CD14-positive monocyte (primary cell): ENCODE results near the gene LASP1NB.
"Not testable (repeated sequence)": the region's sequence is repeated elsewhere in the genome, so short reads cannot be mapped to it uniquely, and the experiment has no call there.

Source experiments
- DNase-seq, 3 donors: peaks; one replicate each; pipeline ENCODE4 v3.0.0-alpha.2; 2011 to 2022
- H2AFZ ChIP-seq: 2 replicates; pipeline ENCODE4 v1.6.0; 2012; ENCODE audit warnings: mild to moderate bottlenecking, low read depth, low read length, inconsistent platforms; ENCODE audit not compliant: insufficient read depth, poor library complexity, severe bottlenecking
- H3K27ac ChIP-seq, 2 donors: 1 replicate in 1 of 2; 2 replicates in 1 of 2; pipeline ENCODE4 v1.5.1; 2012 to 2013; ENCODE audit warnings: low read length in 2 of 2, control low read depth in 1 of 2, inconsistent platforms in 1 of 2, low read depth in 1 of 2, mild to moderate bottlenecking in 1 of 2
- H3K27me3 ChIP-seq, 2 donors: one replicate each; pipeline versions ENCODE4 v1.6.0 to v1.6.1; 2011 to 2013; ENCODE audit warnings: low read length in 2 of 2; ENCODE audit not compliant: control insufficient read depth in 2 of 2, insufficient read depth in 2 of 2
- H3K36me3 ChIP-seq, 2 donors: replicated peaks in 1 of 2; 1 replicate in 1 of 2; 2 replicates in 1 of 2; pipeline versions ENCODE4 v1.5.1 to v1.6.1; 2012 to 2013; ENCODE audit warnings: low read length in 2 of 2, control low read depth in 1 of 2, inconsistent platforms in 1 of 2, mild to moderate bottlenecking in 1 of 2; ENCODE audit not compliant: insufficient read depth in 2 of 2, control insufficient read depth in 1 of 2
- H3K4me1 ChIP-seq, 2 donors: 1 replicate in 1 of 2; 2 replicates in 1 of 2; pipeline versions ENCODE4 v1.5.1 to v1.6.1; 2012 to 2013; ENCODE audit warnings: low read length in 2 of 2, control low read depth in 1 of 2, inconsistent platforms in 1 of 2, mild to moderate bottlenecking in 1 of 2, moderate library complexity in 1 of 2; ENCODE audit not compliant: insufficient read depth in 2 of 2, control insufficient read depth in 1 of 2
- H3K4me2 ChIP-seq: replicated peaks from 2 replicates; pipeline ENCODE3; 2012; ENCODE audit warnings: low read length, moderate library complexity, mild to moderate bottlenecking; ENCODE audit not compliant: poor library complexity, severe bottlenecking; ENCODE audit errors: extremely low read depth
- H3K4me3 ChIP-seq, 3 experiments: fragments of 200-600 bp in 1 of 3; sonication (generic) in 1 of 3; replicated peaks in 1 of 3; 1 replicate in 2 of 3; 2 replicates in 1 of 3; pipeline ENCODE4 v1.5.1; 2011 to 2013; ENCODE audit warnings: low read length in 3 of 3, mild to moderate bottlenecking in 3 of 3, control low read depth in 2 of 3, low read depth in 2 of 3, inconsistent platforms in 1 of 3, moderate library complexity in 1 of 3
- H3K79me2 ChIP-seq: 2 replicates; pipeline ENCODE4 v1.6.0; 2012; ENCODE audit warnings: mild to moderate bottlenecking, control low read depth, inconsistent platforms, low read length, moderate library complexity; ENCODE audit not compliant: insufficient read depth
- H3K9ac ChIP-seq: 2 replicates; pipeline ENCODE4 v1.6.0; 2017; ENCODE audit warnings: low read length, mild to moderate bottlenecking; ENCODE audit not compliant: insufficient read depth, poor library complexity, severe bottlenecking
- H3K9me3 ChIP-seq, 2 donors: replicated peaks in 1 of 2; 1 replicate in 1 of 2; 2 replicates in 1 of 2; pipeline versions ENCODE4 v1.5.1 to v1.6.1; 2012 to 2013; ENCODE audit warnings: low read length in 2 of 2, control low read depth in 1 of 2; ENCODE audit not compliant: control insufficient read depth in 1 of 2, insufficient read depth in 1 of 2
- H4K20me1 ChIP-seq: 2 replicates; pipeline ENCODE4 v1.6.0; 2012; ENCODE audit warnings: mild to moderate bottlenecking, low read length, control low read depth, moderate library complexity; ENCODE audit not compliant: insufficient read depth
- H3K27ac Mint-ChIP-seq, 7 donors: one replicate each; pipeline ENCODE4 v1.8.0; 2020; ENCODE audit warnings: mild to moderate bottlenecking in 7 of 7, mixed read lengths in 7 of 7, moderate library complexity in 6 of 7, inconsistent platforms in 2 of 7
- H3K27me3 Mint-ChIP-seq, 3 donors: one replicate each; pipeline ENCODE4 v1.8.0; 2021 to 2022; ENCODE audit warnings: low read depth in 3 of 3, mild to moderate bottlenecking in 3 of 3, mixed read lengths in 3 of 3, moderate library complexity in 3 of 3, inconsistent platforms in 1 of 3
- H3K36me3 Mint-ChIP-seq, 2 donors: one replicate each; pipeline ENCODE4 v1.8.0; 2020; ENCODE audit warnings: mixed read lengths in 2 of 2, inconsistent platforms in 1 of 2, mild to moderate bottlenecking in 1 of 2
- H3K4me1 Mint-ChIP-seq: one replicate; pipeline ENCODE4 v1.8.0; 2020; ENCODE audit warnings: mild to moderate bottlenecking, mixed read lengths
- H3K4me3 Mint-ChIP-seq, 2 donors: one replicate each; pipeline ENCODE4 v1.8.0; 2020; ENCODE audit warnings: mild to moderate bottlenecking in 2 of 2, mixed read lengths in 2 of 2, moderate library complexity in 1 of 2
- H3K9me3 Mint-ChIP-seq, 7 donors: one replicate each; pipeline ENCODE4 v1.8.0; 2020 to 2022; ENCODE audit warnings: mixed read lengths in 7 of 7, mild to moderate bottlenecking in 6 of 7, moderate library complexity in 6 of 7, inconsistent platforms in 2 of 7
- WGBS: methylation state at CpG from one replicate; pipeline ENCODE4 v1.1.5; 2013; ENCODE audit warnings: missing lambda C conversion rate; ENCODE audit not compliant: insufficient coverage; 5-methylcytosine and 5-hydroxymethylcytosine counted together
- intact Hi-C, 2 donors: fragments of 100-400 bp; cut with micrococcal nuclease; formaldehyde crosslinking; loops; one replicate each; pipeline versions ENCODE4 v1.15.0 to v1.15.1; 2023
- TF ChIP-seq, protein P1 (sequence below): fragments of 200-600 bp; IDR thresholded peaks from one replicate; pipeline ENCODE4 v1.8.0; 2022; ENCODE audit warnings: antibody characterized with exemption, mild to moderate bottlenecking

The LASP1NB gene

DNA sequence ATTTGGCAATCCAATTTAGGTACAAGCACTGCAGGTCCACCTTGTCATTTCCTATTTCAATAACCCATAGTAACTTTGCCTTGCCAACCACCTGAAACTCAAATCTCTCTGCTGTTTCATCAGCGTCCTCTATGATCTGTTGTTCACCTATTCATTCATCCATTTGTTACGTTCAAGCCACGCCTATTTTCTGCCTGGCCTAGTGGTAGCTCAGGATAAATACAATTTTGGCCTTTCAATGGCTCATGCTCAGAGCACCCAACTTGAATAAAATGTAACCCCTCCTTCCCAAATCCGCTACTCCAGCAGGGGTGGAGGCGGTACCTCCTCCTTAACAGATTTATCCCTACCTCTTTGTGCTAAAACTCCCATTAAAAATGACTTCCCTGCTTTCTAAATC lies 45.4 kb downstream of the LASP1NB start:
- intact Hi-C loops: no loop called here
- peaks cover 17 to 19% of the 10 kb centered on the region in 2 donors for H3K4me1 ChIP-seq
- no peak overlapping the region for H3K4me2 ChIP-seq
- Mint-ChIP-seq H3K4me3 (no peak overlapping the region), H3K36me3 (no peaks in the 10 kb centered on the region), H3K27me3 (no peaks in the 10 kb centered on the region), H3K27ac (no peak overlapping the region), H3K4me1 (peaks cover 13% of the 10 kb centered on the region), H3K9me3 (peaks cover 0 to 4% (median 0%) of the 10 kb centered on the region in 7 donors)
- H3K9me3 ChIP-seq: no peaks in the 10 kb centered on the region
- H3K27me3 ChIP-seq: no peaks in the 10 kb centered on the region
- H4K20me1 ChIP-seq: no peaks in the 10 kb centered on the region
- no peak overlapping the region for H3K4me3 ChIP-seq
- TF ChIP-seq, protein P1, sequence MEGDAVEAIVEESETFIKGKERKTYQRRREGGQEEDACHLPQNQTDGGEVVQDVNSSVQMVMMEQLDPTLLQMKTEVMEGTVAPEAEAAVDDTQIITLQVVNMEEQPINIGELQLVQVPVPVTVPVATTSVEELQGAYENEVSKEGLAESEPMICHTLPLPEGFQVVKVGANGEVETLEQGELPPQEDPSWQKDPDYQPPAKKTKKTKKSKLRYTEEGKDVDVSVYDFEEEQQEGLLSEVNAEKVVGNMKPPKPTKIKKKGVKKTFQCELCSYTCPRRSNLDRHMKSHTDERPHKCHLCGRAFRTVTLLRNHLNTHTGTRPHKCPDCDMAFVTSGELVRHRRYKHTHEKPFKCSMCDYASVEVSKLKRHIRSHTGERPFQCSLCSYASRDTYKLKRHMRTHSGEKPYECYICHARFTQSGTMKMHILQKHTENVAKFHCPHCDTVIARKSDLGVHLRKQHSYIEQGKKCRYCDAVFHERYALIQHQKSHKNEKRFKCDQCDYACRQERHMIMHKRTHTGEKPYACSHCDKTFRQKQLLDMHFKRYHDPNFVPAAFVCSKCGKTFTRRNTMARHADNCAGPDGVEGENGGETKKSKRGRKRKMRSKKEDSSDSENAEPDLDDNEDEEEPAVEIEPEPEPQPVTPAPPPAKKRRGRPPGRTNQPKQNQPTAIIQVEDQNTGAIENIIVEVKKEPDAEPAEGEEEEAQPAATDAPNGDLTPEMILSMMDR: no peak
- H3K27ac ChIP-seq: no peak overlapping the region
- WGBS: 98% methylated on average over 5 of the region's 5 CpGs
- DNase-seq: no peak
- H2AFZ ChIP-seq: no peak overlapping the region
- H3K79me2 ChIP-seq: no peaks in the 10 kb centered on the region
- no peaks in the 10 kb centered on the region for H3K36me3 ChIP-seq
- H3K9ac ChIP-seq: no peak overlapping the region

DNA sequence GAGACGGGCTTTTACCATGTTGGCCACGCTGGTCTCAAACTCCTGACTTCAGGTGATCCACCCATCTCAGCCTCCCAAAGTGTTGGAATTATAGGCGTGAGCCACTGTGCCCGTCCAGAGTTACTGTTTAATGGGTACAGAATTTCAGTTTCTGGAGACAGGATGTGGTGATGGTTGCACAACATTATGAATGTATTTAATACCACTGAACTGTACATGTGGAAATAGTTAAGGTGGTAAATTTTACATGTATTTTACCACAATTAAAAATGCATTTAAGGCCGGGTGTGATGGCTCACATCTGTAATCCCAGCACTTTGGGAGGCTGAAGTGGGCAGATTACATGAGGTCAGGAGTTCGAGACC lies 50.8 kb downstream of the LASP1NB start:
- H3K27me3 ChIP-seq, H2AFZ ChIP-seq, intact Hi-C loops, H3K9me3 Mint-ChIP-seq, H3K79me2 ChIP-seq, H3K9ac ChIP-seq, H3K4me1 Mint-ChIP-seq, H3K9me3 ChIP-seq, H3K36me3 ChIP-seq, H3K27me3 Mint-ChIP-seq, H3K36me3 Mint-ChIP-seq, H4K20me1 ChIP-seq: not testable (repeated sequence)
- peak overlapping the region; percentile 20 to 48 for H3K27ac ChIP-seq
- Mint-ChIP-seq H3K27ac (peak overlapping the region; percentile 59 to 93 (median 86)), H3K4me3 (peak overlapping the region in 1 of 2 donors; percentile 49)
- H3K4me1 ChIP-seq: peaks cover 22 to 26% of the 10 kb centered on the region in 2 donors
- no CpG with 5 or more reads among the region's 6 CpGs for WGBS
- peak overlapping the region in 1 of 3 experiments; percentile 48 for H3K4me3 ChIP-seq
- DNase-seq: peak; percentile 38 to 66 (median 43)
- peak overlapping the region; percentile 26 for H3K4me2 ChIP-seq
- TF ChIP-seq, protein P1: peak; percentile 25
